Kidney epithelial cell (primary cell): ENCODE data around the gene ATP5ME. TPM values are rescaled to one million over a fixed set of nuclear protein-coding genes. Genes with fewer than 3 reads are reported as not detected.

Source experiments
- DNase-seq: peaks from one replicate; pipeline ENCODE4 v3.0.0-alpha.2; 2010; ENCODE audit warnings: low read depth
- H3K27me3 ChIP-seq: 2 replicates; pipeline ENCODE4 v1.6.0; 2011; ENCODE audit warnings: low read length; ENCODE audit not compliant: control insufficient read depth, insufficient read depth
- H3K36me3 ChIP-seq: 2 replicates; pipeline ENCODE4 v1.5.1; 2011; ENCODE audit warnings: low read length; ENCODE audit not compliant: control insufficient read depth, insufficient read depth
- H3K4me3 ChIP-seq: 2 replicates; pipeline ENCODE4 v1.5.1; 2011; ENCODE audit warnings: low read depth, mild to moderate bottlenecking, control low read depth, low read length
- total RNA-seq: library from RNA; depleted of rRNA; stranded (reverse); fragments of >200 nt; gene quantifications from 2 replicates; pipeline ENCODE4 v1.2.3, GENCODE V29; 2015
- TF ChIP-seq, protein P1 (sequence below): IDR thresholded peaks from 2 replicates; pipeline ENCODE4 v1.5.1; 2011; ENCODE audit warnings: mild to moderate bottlenecking, moderate library complexity, low read length, control low read depth, inconsistent platforms; ENCODE audit not compliant: insufficient read depth, poor library complexity, severe bottlenecking

ATP5ME gene
- total RNA-seq, 1 donor from 2014 or later = 116 TPM

DNA sequence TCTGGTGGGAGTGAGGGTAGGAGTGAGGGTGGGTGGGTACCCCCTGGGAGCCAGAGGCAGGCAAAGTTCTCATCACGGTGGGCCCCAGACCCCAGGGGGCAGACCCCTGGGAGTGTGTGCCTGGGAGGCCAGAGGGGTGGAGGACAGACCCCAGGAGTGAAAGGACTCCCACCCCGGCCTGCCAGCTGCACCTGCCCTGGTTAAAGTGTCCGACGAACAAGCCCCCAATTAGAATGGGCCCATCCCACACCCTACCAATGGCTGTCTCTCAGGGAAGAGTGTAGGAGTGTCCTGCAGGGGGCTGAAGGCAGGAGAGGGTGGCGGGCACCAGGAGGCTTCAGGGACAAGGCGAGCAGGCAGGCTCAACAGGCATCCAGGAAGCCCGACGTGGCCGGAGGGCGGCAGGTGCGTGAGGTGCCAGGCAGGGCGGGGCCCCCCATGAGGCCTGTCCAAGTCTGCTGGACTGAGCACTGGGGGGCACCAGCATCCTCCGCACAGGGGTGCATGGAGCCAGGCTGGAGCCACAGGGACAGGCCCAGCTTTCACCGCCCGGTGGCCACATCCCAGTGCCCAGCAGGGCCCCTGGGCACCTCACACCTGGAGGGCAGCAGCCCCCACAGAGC, 40.0 kb downstream of the ATP5ME start:
- Histone ChIP-seq H3K36me3 (no peaks in the 10 kb centered on the region), H3K27me3 (peaks cover 26% of the 10 kb centered on the region), H3K4me3 (no peak overlapping the region)
- TF ChIP-seq, protein P1, sequence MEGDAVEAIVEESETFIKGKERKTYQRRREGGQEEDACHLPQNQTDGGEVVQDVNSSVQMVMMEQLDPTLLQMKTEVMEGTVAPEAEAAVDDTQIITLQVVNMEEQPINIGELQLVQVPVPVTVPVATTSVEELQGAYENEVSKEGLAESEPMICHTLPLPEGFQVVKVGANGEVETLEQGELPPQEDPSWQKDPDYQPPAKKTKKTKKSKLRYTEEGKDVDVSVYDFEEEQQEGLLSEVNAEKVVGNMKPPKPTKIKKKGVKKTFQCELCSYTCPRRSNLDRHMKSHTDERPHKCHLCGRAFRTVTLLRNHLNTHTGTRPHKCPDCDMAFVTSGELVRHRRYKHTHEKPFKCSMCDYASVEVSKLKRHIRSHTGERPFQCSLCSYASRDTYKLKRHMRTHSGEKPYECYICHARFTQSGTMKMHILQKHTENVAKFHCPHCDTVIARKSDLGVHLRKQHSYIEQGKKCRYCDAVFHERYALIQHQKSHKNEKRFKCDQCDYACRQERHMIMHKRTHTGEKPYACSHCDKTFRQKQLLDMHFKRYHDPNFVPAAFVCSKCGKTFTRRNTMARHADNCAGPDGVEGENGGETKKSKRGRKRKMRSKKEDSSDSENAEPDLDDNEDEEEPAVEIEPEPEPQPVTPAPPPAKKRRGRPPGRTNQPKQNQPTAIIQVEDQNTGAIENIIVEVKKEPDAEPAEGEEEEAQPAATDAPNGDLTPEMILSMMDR = no peak
- no peak for DNase-seq

- Histone ChIP-seq H3K36me3 (no peaks in the 10 kb centered on the region), H3K27me3 (peaks cover 23% of the 10 kb centered on the region), H3K4me3 (no peak overlapping the region)
- DNase-seq = no peak
- TF ChIP-seq, protein P1 = no peak
Measured at GRCh38 chr4:633406-633805, 40.7 kb downstream of the ATP5ME start.

- no peak overlapping the region for H3K4me3 ChIP-seq
- H3K36me3 ChIP-seq = no peaks in the 10 kb centered on the region
- TF ChIP-seq, protein P1 = no peak
- no peak for DNase-seq
- peaks cover 23% of the 10 kb centered on the region for H3K27me3 ChIP-seq
Measured at GRCh38 chr4:632926-633325, 41.1 kb downstream of the ATP5ME start.

GRCh38 chr4:632196-632790, 41.8 kb downstream of the ATP5ME start:
- TF ChIP-seq, protein P1 = no peak
- Histone ChIP-seq H3K4me3 (no peak overlapping the region), H3K27me3 (peaks cover 17% of the 10 kb centered on the region), H3K36me3 (no peaks in the 10 kb centered on the region)
- DNase-seq = no peak

GRCh38 chr4:630656-631055, 43.4 kb downstream of the ATP5ME start:
- H3K27me3 ChIP-seq = peaks cover 13% of the 10 kb centered on the region
- H3K4me3 ChIP-seq = no peak overlapping the region
- no peak for DNase-seq
- TF ChIP-seq, protein P1 = no peak
- H3K36me3 ChIP-seq = no peaks in the 10 kb centered on the region
